HK-2 (cell line): Measurements from ENCODE around the gene CHST11.

Experiments
- DNase-seq: peaks from one replicate; pipeline ENCODE4 v3.0.0-alpha.2; 2018; ENCODE audit not compliant: unreplicated experiment

The CHST11 gene

DNA sequence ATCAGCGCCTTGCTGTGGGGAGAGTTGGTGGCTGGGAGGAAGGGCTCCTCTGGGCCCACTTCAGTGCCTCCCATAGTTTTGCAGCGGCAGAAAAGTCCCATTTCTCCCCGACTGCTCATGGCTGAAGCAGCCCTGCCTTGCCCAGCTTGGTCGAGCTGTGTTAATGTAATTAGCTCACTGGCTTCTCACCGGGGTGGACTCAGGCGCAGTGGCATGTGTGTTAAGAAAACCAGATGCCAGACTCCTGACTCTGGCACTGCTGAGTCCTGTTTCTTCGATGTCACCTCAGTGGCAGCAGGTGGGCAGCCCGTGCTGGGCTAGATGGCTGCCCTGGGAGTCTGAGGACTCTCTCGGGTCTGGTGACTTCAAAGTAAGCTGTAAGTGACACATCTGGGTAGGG, 47.4 kb downstream of the CHST11 start:
- no peak for DNase-seq

GRCh38 chr12:104505095-104505818, 48.5 kb downstream of the CHST11 start:
- no peak for DNase-seq

DNA sequence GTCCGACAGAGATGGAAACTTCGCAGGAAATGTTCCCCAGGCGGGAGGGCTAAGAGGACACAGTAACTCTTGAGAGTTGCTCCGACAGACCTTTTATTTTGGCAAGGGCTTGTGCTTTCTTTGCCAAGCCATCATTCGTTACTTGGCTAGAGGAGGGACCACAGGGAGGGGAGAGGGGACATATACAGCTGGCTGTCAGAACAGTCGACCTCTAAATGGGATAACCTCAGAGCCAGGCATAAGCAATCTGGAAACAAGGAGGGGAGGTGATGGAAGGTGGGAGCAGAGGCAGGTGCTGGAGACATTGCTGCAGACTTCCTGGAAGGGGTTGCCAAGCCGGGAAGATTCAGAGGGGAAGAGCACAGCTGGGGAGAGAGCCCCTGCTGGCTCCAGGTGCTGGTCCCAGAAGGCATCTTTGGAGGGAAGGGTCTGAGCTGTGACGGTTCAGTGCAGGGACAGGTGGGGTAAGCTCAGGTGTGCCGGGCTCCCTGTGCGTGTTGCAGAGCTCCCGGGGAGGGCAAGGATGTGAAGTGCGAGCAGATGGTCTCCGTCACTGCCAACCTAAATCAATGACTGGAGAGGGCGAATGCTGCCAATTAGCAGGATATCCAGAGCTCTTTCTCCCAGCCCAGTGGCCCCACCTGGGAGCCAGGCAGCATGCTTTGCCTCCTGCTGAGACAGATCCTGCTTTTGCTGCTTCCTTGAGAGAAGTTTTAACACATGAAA, 50.1 kb downstream of the CHST11 start:
- no peak for DNase-seq

DNA sequence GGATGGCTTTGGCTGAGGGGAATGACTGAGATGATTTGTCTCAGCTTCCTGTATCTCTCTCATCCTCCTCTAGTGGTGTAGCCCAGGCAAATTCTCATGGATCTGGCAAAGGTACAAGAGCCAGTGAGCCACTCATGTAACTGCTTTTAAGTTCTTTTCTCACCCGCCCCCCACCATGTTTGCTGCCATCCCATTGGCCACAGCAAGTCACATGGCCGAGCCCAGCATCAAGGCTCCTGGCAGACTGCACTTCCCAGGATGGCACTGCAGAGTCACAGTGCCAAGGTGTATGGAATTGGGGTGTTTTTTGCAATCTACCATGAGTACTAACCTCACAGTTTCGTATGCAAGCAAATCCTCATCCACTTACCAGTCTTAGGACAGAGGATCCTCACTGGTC, 50.9 kb downstream of the CHST11 start:
- no peak for DNase-seq

GRCh38 chr12:104508752-104509446, 52.2 kb downstream of the CHST11 start:
- no peak for DNase-seq

DNA sequence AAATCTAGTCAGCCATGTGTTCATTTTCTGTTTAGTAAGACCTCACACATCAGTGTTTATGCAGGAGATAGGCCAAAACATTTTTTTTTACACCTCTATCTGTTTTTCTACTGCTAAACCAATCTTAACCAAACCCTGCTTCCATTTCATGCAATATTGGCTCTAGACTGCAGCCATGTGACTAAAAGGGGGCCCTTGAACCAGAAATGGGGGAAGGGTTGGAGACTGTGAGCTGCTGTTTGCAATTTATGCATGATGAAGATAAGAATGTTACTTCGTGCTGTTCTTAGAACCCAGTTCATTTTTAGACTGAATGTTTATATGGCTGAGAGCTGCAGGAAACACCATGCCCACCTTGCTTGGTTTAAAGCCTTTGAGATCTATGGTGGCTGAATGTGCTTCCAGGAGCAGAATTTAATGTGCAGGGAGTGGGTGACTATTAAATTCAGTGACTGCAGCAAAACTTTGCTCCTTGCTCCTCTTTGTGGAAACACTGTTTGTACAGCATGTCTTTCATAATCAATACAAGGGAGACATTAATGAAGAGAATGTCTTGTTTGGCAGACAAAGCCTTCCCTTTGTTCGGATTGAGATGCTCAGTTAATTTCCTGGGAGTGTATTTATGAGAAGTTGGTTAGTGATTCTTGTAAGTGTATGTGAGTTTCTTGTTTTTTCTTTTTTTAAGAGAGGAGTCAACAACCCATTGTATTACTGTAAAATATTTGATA, 53.6 kb downstream of the CHST11 start:
- no peak for DNase-seq

- no peak for DNase-seq
These were observed 54.2 kb downstream of the CHST11 start for GRCh38 chr12:104510873-104511440.

- no peak for DNase-seq
These were observed 56.9 kb downstream of the CHST11 start for GRCh38 chr12:104513681-104514080.

GRCh38 chr12:104514092-104514810, 57.5 kb downstream of the CHST11 start:
- no peak for DNase-seq

DNA sequence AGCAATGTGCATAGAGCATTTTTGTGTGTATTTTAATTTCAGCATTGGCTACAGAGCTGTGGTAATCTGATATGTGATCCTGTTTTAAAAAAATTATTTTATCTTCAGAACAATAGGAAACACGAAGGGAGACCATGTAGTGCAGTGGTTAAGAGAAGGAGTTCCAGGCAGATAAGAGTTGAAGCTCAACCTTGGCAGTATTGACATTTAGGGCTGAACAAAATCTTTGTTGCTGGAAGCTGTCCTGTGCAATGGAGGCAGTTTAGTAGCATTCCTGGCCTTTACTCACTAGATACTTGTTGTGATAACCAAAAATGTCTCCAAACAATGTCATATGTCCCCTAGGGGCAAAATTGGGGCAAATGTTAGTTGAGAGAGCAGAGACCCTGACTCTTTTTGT, 59.2 kb downstream of the CHST11 start:
- no peak for DNase-seq

DNA sequence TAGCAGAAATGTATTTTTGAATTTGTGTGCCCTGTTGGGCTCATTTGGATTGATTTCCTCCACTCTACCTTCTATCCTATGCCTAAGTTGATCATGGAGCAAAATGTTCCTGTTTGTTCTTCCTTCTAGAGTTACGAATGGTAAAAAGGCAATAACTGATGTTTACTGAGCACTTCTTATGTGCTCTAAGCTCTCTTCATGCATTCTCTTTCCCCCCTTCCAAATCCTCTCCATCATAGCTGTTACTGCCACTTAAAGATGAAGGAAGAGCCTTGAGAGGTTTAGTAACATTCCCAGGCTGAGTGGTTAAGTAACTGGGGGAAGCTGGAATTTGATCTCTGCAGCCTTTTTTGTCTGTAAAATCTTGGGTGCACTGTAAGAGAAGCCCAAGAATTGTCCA, 60.1 kb downstream of the CHST11 start:
- no peak for DNase-seq

GRCh38 chr12:104517880-104518279, 61.1 kb downstream of the CHST11 start:
- no peak for DNase-seq

GRCh38 chr12:104519190-104520019, 62.7 kb downstream of the CHST11 start:
- no peak for DNase-seq

DNA sequence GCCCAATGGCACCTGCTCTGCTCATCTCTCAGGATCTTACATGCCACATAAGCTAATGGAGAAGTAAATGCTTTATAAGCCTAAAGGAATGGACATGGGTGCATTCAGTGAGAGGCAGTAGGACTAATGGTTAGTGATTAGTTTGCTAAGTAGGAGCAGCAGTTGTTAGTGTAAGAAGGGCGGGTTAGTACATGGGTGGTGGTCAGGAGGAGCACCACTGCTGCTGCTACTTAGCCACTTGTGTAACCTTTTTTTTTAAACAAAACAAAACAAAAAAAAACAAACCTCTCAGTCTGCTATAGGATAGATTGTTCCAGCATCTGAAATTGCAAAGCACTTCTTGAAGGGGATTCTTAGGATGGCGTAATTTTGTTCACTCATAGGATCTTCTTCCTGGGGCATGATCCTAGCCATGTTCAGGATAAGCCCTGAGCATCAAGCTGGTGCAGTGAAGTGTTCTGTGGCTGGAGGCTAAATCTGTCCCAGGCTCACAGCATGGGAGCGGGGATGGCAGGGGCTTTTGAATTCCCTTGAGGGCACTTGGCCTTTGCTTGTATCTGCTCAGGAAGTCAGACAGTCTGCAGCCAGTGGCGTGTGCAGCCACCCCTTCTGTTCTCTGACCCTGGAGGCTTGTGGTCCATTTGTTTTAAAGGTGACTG, 63.6 kb downstream of the CHST11 start:
- no peak for DNase-seq

- DNase-seq, result no peak
These were observed 65.0 kb downstream of the CHST11 start for GRCh38 chr12:104521731-104522130.

GRCh38 chr12:104522985-104523722, 66.4 kb downstream of the CHST11 start:
- DNase-seq, result no peak

DNA sequence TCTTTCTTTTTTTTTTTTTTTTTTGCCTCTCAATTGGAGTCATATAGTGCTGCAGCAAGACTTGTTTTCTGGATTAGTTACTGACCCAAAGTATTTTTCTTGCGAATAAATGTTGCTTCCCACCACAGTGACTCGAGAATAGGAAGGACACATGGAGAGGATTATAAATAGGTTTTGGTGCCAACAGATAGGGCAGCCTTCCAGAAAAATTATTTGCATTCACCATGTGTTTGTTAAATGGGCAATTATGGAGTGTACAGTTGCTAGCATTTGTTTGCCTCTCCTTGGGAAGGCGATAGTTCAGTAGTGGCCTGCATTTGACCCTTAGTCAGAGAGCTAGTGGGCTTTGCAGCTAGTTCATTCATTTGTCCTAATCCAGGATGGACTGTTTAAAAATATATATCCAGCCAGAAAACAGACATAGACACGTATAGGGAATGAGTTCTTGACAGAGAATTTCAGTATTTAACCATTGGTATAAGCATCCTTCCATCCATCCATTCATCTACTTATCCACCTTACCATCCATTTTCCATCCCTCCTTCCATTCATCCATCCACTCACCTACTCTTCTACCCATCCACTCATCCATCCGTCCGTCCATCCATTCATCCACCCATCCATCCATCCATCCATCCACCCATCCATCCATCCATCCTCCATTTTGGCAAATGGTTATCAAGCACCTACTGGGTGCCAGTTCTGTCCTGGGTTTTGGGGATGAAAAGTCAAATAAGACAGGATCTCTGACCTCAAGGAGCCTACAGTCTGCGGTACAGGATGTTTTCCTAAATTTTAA, 67.5 kb downstream of the CHST11 start:
- no peak for DNase-seq

DNA sequence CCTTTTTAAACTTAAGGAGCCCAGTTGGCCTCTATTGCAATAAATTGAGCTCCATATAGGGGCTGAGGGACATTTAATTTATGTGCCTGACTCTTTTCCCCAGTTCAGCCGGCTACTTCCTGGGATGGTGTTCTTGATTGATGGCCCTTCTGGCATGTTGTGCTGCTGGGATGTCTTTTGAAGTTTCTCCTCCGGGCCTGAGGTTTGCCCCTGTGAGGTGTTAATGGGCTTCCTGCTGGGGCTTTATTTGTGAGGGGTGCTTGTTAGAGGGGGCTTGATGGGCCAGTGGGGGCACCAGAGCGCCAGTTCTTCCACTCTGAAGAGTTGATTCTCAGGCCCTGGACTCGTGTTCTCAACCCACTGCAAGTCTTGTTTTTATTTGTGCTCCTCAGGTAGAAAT, 69.6 kb downstream of the CHST11 start:
- no peak for DNase-seq
